ENCODE data around the gene TPPP2.
A peak's percentile ranks its signal among the peaks of the same experiment; 100 is the strongest.
"Not testable (repeated sequence)": the region's sequence is repeated elsewhere in the genome, so short reads cannot be mapped to it uniquely, and the experiment has no call there.

Gene TPPP2

DNA sequence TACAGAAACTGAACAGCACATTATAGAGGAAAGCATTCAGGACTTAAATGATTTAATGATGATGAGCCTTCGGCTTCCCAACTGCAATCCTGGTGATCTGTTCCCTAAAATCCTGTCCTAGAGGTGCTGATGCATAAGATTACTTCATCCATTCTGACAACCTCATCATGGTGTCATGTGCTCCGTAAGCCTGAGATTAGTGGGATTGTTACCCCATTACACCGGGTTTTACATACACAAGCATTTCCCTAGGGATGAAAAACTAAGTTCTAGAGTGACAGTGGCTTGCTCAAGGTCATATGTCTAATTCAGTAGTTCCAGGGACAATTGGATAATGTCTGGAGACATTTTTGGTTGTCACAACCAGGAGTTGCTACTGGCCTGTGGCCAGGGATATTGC is 7.1 kb downstream of the TPPP2 start:
- H3K4me1 ChIP-seq: no peaks in the 10 kb centered on the region
- no peaks in the 10 kb centered on the region for H3K9me3 ChIP-seq
- no peak for DNase-seq (ENCODE audit: low spot score in 2 of 2)
- in situ Hi-C loops (cut with MboI; ENCODE audit: low sequenced_read_pairs): no loop called here
- H3K4me3 ChIP-seq: no peak overlapping the region
- no peaks in the 10 kb centered on the region; the same call in none of the 2 replicates for H3K27me3 ChIP-seq (ENCODE audit: low read depth)
- no peaks in the 10 kb centered on the region for H3K36me3 ChIP-seq (replicated peaks)

GRCh38 chr14:21038441-21039422 is 8.7 kb downstream of the TPPP2 start:
- Histone ChIP-seq H3K36me3 (replicated peaks) (no peaks in the 10 kb centered on the region), H3K4me3 (no peak overlapping the region), H3K4me1 (no peaks in the 10 kb centered on the region), H3K27me3 (ENCODE audit: low read depth) (no peaks in the 10 kb centered on the region; the same call in none of the 2 replicates), H3K9me3 (no peaks in the 10 kb centered on the region)
- DNase-seq (ENCODE audit: low spot score in 2 of 2): no peak
- in situ Hi-C loops (cut with MboI; ENCODE audit: low sequenced_read_pairs): no loop called here

DNA sequence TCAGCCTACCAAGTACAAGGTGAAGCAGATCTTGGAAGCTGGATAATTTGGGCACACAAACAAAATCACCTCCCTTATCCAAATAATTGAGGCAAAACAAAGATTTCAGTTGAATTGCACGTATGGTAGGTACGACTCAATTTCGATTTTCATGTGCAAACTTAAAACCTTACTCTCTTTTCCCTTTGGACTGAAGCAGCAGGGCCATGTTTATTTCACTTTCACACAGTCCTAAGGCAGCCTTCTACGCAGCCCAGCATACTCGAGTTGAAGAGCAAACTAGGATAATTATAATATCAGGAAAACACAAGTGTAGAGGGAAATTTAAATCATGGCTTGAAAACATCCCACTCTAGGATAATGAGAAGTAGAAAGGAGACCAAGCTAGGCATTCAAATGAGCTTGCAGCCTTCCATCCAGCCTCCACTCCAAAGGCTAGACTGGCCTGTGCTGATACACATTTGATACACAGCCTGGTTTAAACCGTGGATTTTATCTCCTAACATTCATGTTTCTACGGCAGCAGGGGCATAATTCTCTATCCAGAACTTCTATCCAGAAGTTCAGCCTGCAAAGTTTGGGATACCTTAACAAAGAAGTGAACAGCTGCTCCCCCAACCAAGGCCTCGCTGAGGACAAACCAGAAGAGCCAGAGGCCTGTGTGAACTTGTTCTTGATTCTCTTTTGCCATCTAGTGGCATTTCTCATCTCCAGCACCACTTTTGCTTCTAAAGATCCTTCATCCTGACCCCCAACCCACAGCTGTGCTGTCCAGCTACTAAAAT is 9.8 kb downstream of the TPPP2 start:
- Histone ChIP-seq H3K36me3 (replicated peaks) (no peaks in the 10 kb centered on the region), H3K4me1 (no peaks in the 10 kb centered on the region), H3K4me3 (no peak overlapping the region), H3K9me3 (no peaks in the 10 kb centered on the region), H3K27me3 (ENCODE audit: low read depth) (peaks cover 3% of the 10 kb centered on the region)
- peak; percentile 50 to 73 for DNase-seq (ENCODE audit: low spot score in 2 of 2)
- in situ Hi-C loops (cut with MboI; ENCODE audit: low sequenced_read_pairs): no loop called here

GRCh38 chr14:21040370-21040925 is 10.4 kb downstream of the TPPP2 start:
- in situ Hi-C loops (cut with MboI; ENCODE audit: low sequenced_read_pairs): no loop called here
- no peak for DNase-seq (ENCODE audit: low spot score in 2 of 2)
- H3K4me1 ChIP-seq: no peaks in the 10 kb centered on the region
- H3K36me3 ChIP-seq (replicated peaks): no peaks in the 10 kb centered on the region
- H3K27me3 ChIP-seq (ENCODE audit: low read depth): peaks cover 6% of the 10 kb centered on the region
- H3K9me3 ChIP-seq: no peaks in the 10 kb centered on the region
- H3K4me3 ChIP-seq: no peak overlapping the region

DNA sequence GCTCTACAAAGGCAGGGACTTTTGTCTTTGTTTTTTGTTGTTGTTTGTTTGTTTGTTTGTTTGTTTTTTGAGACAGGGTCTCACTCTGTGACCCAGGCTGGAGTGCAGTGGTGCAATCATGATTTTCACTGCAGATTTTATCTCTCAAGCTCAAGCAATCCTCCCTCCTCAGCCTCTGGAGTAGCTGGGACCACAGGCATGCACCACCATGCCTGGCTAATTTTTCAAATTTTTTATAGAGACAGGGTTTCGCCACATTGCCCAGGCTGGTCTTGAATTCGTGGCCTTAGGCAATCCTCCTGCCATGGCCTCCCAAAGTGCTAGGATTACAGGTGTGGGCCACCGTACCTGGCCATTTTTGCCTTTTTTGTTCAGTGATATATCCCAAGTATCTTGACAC is 10.9 kb downstream of the TPPP2 start:
- H3K36me3 ChIP-seq (replicated peaks); H3K4me3 ChIP-seq; DNase-seq (ENCODE audit: low spot score in 2 of 2); in situ Hi-C loops (cut with MboI; ENCODE audit: low sequenced_read_pairs); H3K9me3 ChIP-seq; H3K4me1 ChIP-seq; H3K27me3 ChIP-seq (ENCODE audit: low read depth): not testable (repeated sequence)

DNA sequence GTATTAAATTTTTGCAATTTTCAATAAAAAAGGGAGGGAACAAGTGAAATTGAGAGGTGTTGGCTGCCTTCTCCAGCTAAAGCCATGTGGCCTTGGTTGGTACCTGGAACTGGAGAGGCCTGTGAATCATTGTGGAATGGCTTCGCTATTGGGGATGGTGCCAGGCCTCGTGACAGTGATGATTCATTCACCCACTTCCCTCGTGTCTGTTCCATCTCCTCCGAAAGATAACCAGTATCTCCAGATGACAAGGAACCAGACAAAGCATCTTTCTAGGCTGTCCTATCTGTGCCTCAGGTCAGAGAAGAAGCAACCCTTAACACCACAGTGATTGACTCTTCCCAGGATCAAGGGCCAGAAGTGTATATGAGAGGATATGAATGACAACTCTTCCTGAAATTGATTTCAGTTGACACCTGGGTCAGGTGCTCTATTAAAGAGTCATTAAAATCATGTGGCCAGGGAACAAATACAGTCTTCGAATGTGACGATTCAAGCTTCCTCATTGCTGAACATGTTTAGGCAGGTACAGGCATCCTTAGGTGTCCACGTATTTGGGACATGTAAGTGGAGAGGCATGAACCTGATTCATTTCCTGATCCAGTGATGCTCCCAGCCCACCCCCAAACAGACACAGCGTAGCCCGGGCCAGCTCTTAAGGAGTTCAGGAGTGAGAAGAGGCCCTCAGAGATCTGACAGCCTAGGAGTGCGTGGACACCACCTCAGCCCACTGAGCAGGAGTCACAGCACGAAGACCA is 11.8 kb downstream of the TPPP2 start, which contains the start of gene RNASE7:
TSS of gene RNASE7 (plus strand) at position 687 of the 758 bp plus-strand sequence. CDS start 631 bp downstream, outside the sequence.
- Histone ChIP-seq H3K27me3 (ENCODE audit: low read depth) (peaks cover 6% of the 10 kb centered on the region), H3K9me3 (no peaks in the 10 kb centered on the region), H3K4me1 (no peaks in the 10 kb centered on the region), H3K36me3 (replicated peaks) (no peaks in the 10 kb centered on the region), H3K4me3 (no peak within 1 kb of the TSS)
- no peak for DNase-seq (ENCODE audit: low spot score in 2 of 2)
- in situ Hi-C loops (cut with MboI; ENCODE audit: low sequenced_read_pairs): no loop called here

GRCh38 chr14:21042918-21043317 is 12.9 kb downstream of the TPPP2 start:
- Histone ChIP-seq H3K9me3 (no peaks in the 10 kb centered on the region), H3K4me1 (no peaks in the 10 kb centered on the region), H3K4me3 (no peak overlapping the region), H3K36me3 (replicated peaks) (no peaks in the 10 kb centered on the region), H3K27me3 (ENCODE audit: low read depth) (peaks cover 6% of the 10 kb centered on the region)
- in situ Hi-C loops (cut with MboI; ENCODE audit: low sequenced_read_pairs): no loop called here
- no peak for DNase-seq (ENCODE audit: low spot score in 2 of 2)

DNA sequence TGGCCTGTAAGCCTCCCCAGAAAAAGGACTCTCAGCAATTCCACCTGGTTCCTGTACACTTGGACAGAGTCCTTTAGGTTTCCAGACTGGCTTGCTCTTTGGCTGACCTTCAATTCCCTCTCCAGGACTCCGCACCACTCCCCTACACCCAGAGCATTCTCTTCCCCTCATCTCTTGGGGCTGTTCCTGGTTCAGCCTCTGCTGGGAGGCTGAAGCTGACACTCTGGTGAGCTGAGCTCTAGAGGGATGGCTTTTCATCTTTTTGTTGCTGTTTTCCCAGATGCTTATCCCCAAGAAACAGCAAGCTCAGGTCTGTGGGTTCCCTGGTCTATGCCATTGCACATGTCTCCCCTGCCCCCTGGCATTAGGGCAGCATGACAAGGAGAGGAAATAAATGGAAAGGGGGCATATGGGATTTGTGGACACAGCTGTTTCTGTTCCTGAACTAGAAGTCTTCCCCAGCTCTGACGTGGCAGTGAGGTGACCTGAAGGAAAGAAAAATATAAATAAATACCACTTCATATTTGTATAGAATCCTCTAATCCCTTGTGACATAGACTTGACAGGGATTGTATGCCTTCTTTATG is 13.5 kb downstream of the TPPP2 start:
- Histone ChIP-seq H3K27me3 (ENCODE audit: low read depth) (peaks cover 6% of the 10 kb centered on the region), H3K4me1 (no peaks in the 10 kb centered on the region), H3K36me3 (replicated peaks) (no peaks in the 10 kb centered on the region), H3K4me3 (no peak overlapping the region), H3K9me3 (no peaks in the 10 kb centered on the region)
- DNase-seq (ENCODE audit: low spot score in 2 of 2): no peak
- in situ Hi-C loops (cut with MboI; ENCODE audit: low sequenced_read_pairs): no loop called here

GRCh38 chr14:21043974-21044618 is 14.1 kb downstream of the TPPP2 start:
- Histone ChIP-seq H3K4me1 (no peaks in the 10 kb centered on the region), H3K36me3 (replicated peaks) (no peaks in the 10 kb centered on the region), H3K27me3 (ENCODE audit: low read depth) (peaks cover 6% of the 10 kb centered on the region; the same call in 1 of the 2 replicates), H3K9me3 (no peaks in the 10 kb centered on the region), H3K4me3 (no peak overlapping the region)
- in situ Hi-C loops (cut with MboI; ENCODE audit: low sequenced_read_pairs): no loop called here
- DNase-seq (ENCODE audit: low spot score in 2 of 2): no peak

GRCh38 chr14:21047378-21047781 is 17.4 kb downstream of the TPPP2 start:
- Histone ChIP-seq H3K36me3 (replicated peaks) (no peaks in the 10 kb centered on the region), H3K9me3 (no peaks in the 10 kb centered on the region), H3K4me1 (no peaks in the 10 kb centered on the region), H3K4me3 (no peak overlapping the region), H3K27me3 (ENCODE audit: low read depth) (peaks cover 6% of the 10 kb centered on the region; the same call in 1 of the 2 replicates)
- no peak for DNase-seq (ENCODE audit: low spot score in 2 of 2)
- in situ Hi-C loops (cut with MboI; ENCODE audit: low sequenced_read_pairs): no loop called here

DNA sequence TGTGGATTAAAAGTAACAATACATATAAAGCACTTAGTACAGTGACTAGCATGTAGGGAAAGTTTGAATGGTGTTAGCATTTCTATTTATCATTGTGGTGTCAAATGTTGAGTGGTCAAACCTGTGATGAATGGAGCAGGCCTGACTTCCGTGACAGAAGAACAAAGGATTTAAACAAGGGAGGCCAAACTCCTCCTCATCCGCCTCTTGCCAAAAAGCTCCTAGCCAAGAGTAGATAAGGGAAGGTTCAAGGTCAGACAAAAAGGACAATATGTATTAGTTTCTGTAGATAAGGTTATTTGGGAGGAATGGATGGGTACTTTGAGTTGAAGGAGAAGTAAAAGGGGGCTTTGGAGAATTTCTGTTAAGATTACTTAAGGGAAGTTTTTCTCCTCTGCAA is 18.6 kb downstream of the TPPP2 start:
- peak in 1 of 2 experiments; percentile 24 for DNase-seq (ENCODE audit: low spot score in 2 of 2)
- H3K4me1 ChIP-seq: no peaks in the 10 kb centered on the region
- no peaks in the 10 kb centered on the region for H3K36me3 ChIP-seq (replicated peaks)
- in situ Hi-C loops (cut with MboI; ENCODE audit: low sequenced_read_pairs): no loop called here
- H3K27me3 ChIP-seq (ENCODE audit: low read depth): peaks cover 6% of the 10 kb centered on the region; the same call in 1 of the 2 replicates
- H3K4me3 ChIP-seq: no peak overlapping the region
- no peaks in the 10 kb centered on the region for H3K9me3 ChIP-seq

- in situ Hi-C loops (cut with MboI; ENCODE audit: low sequenced_read_pairs): no loop called here
- no peak for DNase-seq (ENCODE audit: low spot score in 2 of 2)
- H3K4me1 ChIP-seq: no peaks in the 10 kb centered on the region
- peaks cover 6% of the 10 kb centered on the region; the same call in 1 of the 2 replicates for H3K27me3 ChIP-seq (ENCODE audit: low read depth)
- H3K9me3 ChIP-seq: no peaks in the 10 kb centered on the region
- H3K36me3 ChIP-seq (replicated peaks): no peaks in the 10 kb centered on the region
- no peak overlapping the region for H3K4me3 ChIP-seq
Measured at GRCh38 chr14:21049271-21049673, 19.3 kb downstream of the TPPP2 start.

Data from HAP-1 (cell line).